GM19023 (cell line): ENCODE measurements around the gene CAPRIN1.
"Not testable (repeated sequence)": the region's sequence is repeated elsewhere in the genome, so short reads cannot be mapped to it uniquely, and the experiment has no call there.

Source experiments
- ATAC-seq: cut with Tn5 transposase; IDR thresholded peaks from one replicate; pipeline ENCODE4 v1.9.1; 2021; ENCODE audit warnings: mild to moderate bottlenecking, moderate library complexity; ENCODE audit not compliant: unreplicated experiment

The CAPRIN1 gene

GRCh38 chr11:34050581-34051348 is 766 bp upstream of the CAPRIN1 start:
- ATAC-seq, result no peak

- ATAC-seq, result peak; percentile 74
Observed at GRCh38 chr11:34052036-34052607, 591 bp downstream of the CAPRIN1 start.

- peak; percentile 0 for ATAC-seq
Observed at GRCh38 chr11:34052608-34053160, 1.2 kb downstream of the CAPRIN1 start.

GRCh38 chr11:34053161-34053686 is 1.7 kb downstream of the CAPRIN1 start:
- ATAC-seq, result peak; percentile 39

GRCh38 chr11:34054351-34054750 is 2.8 kb downstream of the CAPRIN1 start:
- not testable (repeated sequence) for ATAC-seq

- ATAC-seq, result no peak
Observed at GRCh38 chr11:34055218-34056000, 3.9 kb downstream of the CAPRIN1 start.

GRCh38 chr11:34056672-34057071 is 5.1 kb downstream of the CAPRIN1 start:
- no peak for ATAC-seq

- no peak for ATAC-seq
Observed at GRCh38 chr11:34063061-34063795, 11.7 kb downstream of the CAPRIN1 start.

- ATAC-seq, result no peak
Observed at GRCh38 chr11:34064291-34064690, 12.8 kb downstream of the CAPRIN1 start.

- no peak for ATAC-seq
Observed at GRCh38 chr11:34065505-34066203, 14.1 kb downstream of the CAPRIN1 start.

GRCh38 chr11:34066766-34067165 is 15.2 kb downstream of the CAPRIN1 start:
- not testable (repeated sequence) for ATAC-seq

- ATAC-seq, result no peak
Observed at GRCh38 chr11:34067383-34068065, 16.0 kb downstream of the CAPRIN1 start.

- ATAC-seq, result no peak
Observed at GRCh38 chr11:34068111-34068510, 16.6 kb downstream of the CAPRIN1 start.

- not testable (repeated sequence) for ATAC-seq
Observed at GRCh38 chr11:34071306-34071705, 19.8 kb downstream of the CAPRIN1 start.

GRCh38 chr11:34072041-34072440 is 20.5 kb downstream of the CAPRIN1 start:
- ATAC-seq, result no peak

- ATAC-seq, result no peak
Observed at GRCh38 chr11:34072832-34073231, 21.3 kb downstream of the CAPRIN1 start.

- no peak for ATAC-seq
Observed at GRCh38 chr11:34074391-34074790, 22.9 kb downstream of the CAPRIN1 start.

GRCh38 chr11:34075178-34075820 is 23.8 kb downstream of the CAPRIN1 start:
- ATAC-seq, result no peak

GRCh38 chr11:34080609-34081008 is 29.1 kb downstream of the CAPRIN1 start:
- no peak for ATAC-seq
